PFSK-1 (cell line): ENCODE results near the gene ADAMTS7.

Experiments
- FOXP2 ChIP-seq: optimal IDR thresholded peaks from 2 replicates; pipeline ENCODE3; 2011; ENCODE audit warnings: borderline replicate concordance, control low read depth, inconsistent platforms; ENCODE audit not compliant: insufficient read depth; ENCODE audit errors: extremely low read length, extremely low read depth
- POLR2AphosphoS5 ChIP-seq: IDR thresholded peaks from 2 replicates; pipeline ENCODE4 v1.6.1; 2012; ENCODE audit warnings: low read depth, mild to moderate bottlenecking, control low read depth, low read length, moderate library complexity
- REST ChIP-seq, 2 experiments: IDR thresholded peaks; 2 replicates each; pipeline versions ENCODE4 v1.6.1 to v1.8.0; 2011 to 2012; ENCODE audit warnings: low read depth in 2 of 2, low read length in 2 of 2, control low read depth in 1 of 2, inconsistent platforms in 1 of 2, mild to moderate bottlenecking in 1 of 2, moderate library complexity in 1 of 2; ENCODE audit not compliant: insufficient read depth in 1 of 2
- SIN3A ChIP-seq: IDR thresholded peaks from 2 replicates; pipeline ENCODE4 v1.6.1; 2012; ENCODE audit warnings: mild to moderate bottlenecking, low read length, moderate library complexity, borderline replicate concordance; ENCODE audit not compliant: insufficient read depth
- TAF1 ChIP-seq: IDR thresholded peaks from 2 replicates; pipeline ENCODE4 v1.6.1; 2012; ENCODE audit warnings: low read length, control low read depth, borderline replicate concordance; ENCODE audit not compliant: insufficient read depth

The ADAMTS7 gene

GRCh38 chr15:78734451-78735064 is 76.7 kb downstream of the ADAMTS7 start:
- TF ChIP-seq POLR2AphosphoS5, result no peak
- no peak for TF ChIP-seq REST (IDR thresholded peaks at IDR 0.05; ENCODE audit: insufficient read depth in 1 of 2, low read depth in 2 of 2, low read length in 2 of 2)
- no peak for TF ChIP-seq SIN3A
- TF ChIP-seq TAF1, result no peak
- TF ChIP-seq FOXP2, result no peak

GRCh38 chr15:78732634-78733033 is 78.6 kb downstream of the ADAMTS7 start:
- no peak for TF ChIP-seq REST (IDR thresholded peaks at IDR 0.05; ENCODE audit: insufficient read depth in 1 of 2, low read depth in 2 of 2, low read length in 2 of 2)

GRCh38 chr15:78730955-78731354 is 80.3 kb downstream of the ADAMTS7 start:
- TF ChIP-seq POLR2AphosphoS5 (no peak), TAF1 (no peak), REST (IDR thresholded peaks at IDR 0.05; ENCODE audit: insufficient read depth in 1 of 2, low read depth in 2 of 2, low read length in 2 of 2) (no peak), SIN3A (no peak), FOXP2 (no peak)

- TF ChIP-seq FOXP2 (no peak), POLR2AphosphoS5 (no peak), TAF1 (no peak), SIN3A (no peak), REST (IDR thresholded peaks at IDR 0.05; ENCODE audit: insufficient read depth in 1 of 2, low read depth in 2 of 2, low read length in 2 of 2) (no peak)
Measured at GRCh38 chr15:78727561-78727960, 83.7 kb downstream of the ADAMTS7 start.

- TF ChIP-seq REST (IDR thresholded peaks at IDR 0.05; ENCODE audit: insufficient read depth in 1 of 2, low read depth in 2 of 2, low read length in 2 of 2), result no peak
- TF ChIP-seq POLR2AphosphoS5, result no peak
- TF ChIP-seq FOXP2, result no peak
- no peak for TF ChIP-seq SIN3A
- TF ChIP-seq TAF1, result no peak
Measured at GRCh38 chr15:78726870-78727551, 84.3 kb downstream of the ADAMTS7 start.
